GM03348 (cell line): Measurements from ENCODE around the gene IFITM5.
"Not testable (repeated sequence)": the region's sequence is repeated elsewhere in the genome, so short reads cannot be mapped to it uniquely, and the experiment has no call there.

Experiments
- DNase-seq: peaks from one replicate; pipeline ENCODE4 v3.0.0; 2012; ENCODE audit warnings: low spot score

IFITM5 gene

GRCh38 chr11:283405-284104 lies 15.8 kb downstream of the IFITM5 start:
- DNase-seq, result no peak

- no peak for DNase-seq
Measured at GRCh38 chr11:282630-283360, 16.5 kb downstream of the IFITM5 start.

- DNase-seq, result no peak
Measured at GRCh38 chr11:282171-282570, 17.2 kb downstream of the IFITM5 start.

GRCh38 chr11:281486-282161 lies 17.7 kb downstream of the IFITM5 start:
- no peak for DNase-seq

- no peak for DNase-seq
Measured at GRCh38 chr11:280706-281485, 18.4 kb downstream of the IFITM5 start.

- DNase-seq, result peak; percentile 68
Measured at GRCh38 chr11:279966-280705, 19.2 kb downstream of the IFITM5 start.

- DNase-seq, result no peak
Measured at GRCh38 chr11:279040-279965, 20.0 kb downstream of the IFITM5 start.

GRCh38 chr11:278001-278951 lies 21.1 kb downstream of the IFITM5 start, which contains the start of gene NLRP6:
NLRP6 (plus strand) TSS chr11:278407; CDS start chr11:278570, 163 bp downstream.
- no peak for DNase-seq

GRCh38 chr11:276219-276618 lies 23.1 kb downstream of the IFITM5 start:
- no peak for DNase-seq

GRCh38 chr11:272931-273198 lies 26.5 kb downstream of the IFITM5 start:
- DNase-seq, result no peak

- DNase-seq, result no peak
Measured at GRCh38 chr11:272195-272930, 27.0 kb downstream of the IFITM5 start.

GRCh38 chr11:271319-271715 lies 28.0 kb downstream of the IFITM5 start:
- no peak for DNase-seq

- DNase-seq, result no peak
Measured at GRCh38 chr11:270451-271318, 28.6 kb downstream of the IFITM5 start.

GRCh38 chr11:269146-269890 lies 30.0 kb downstream of the IFITM5 start:
- no peak for DNase-seq

- DNase-seq, result not testable (repeated sequence)
Measured at GRCh38 chr11:268716-269145, 30.6 kb downstream of the IFITM5 start.

GRCh38 chr11:267491-267994 lies 31.8 kb downstream of the IFITM5 start:
- DNase-seq, result no peak
